A549 (cell line): ENCODE results near the gene SACS.

Source experiments
- CHD4 ChIP-seq: fragments of 200-600 bp; sonication (generic); IDR thresholded peaks from 2 replicates; pipeline ENCODE4 v1.6.1; 2016; ENCODE audit warnings: antibody characterized with exemption, mild to moderate bottlenecking, borderline replicate concordance
- EP300 ChIP-seq, 2 experiments: fragments of >200 bp; sonication (Bioruptor Twin); formaldehyde crosslinking; IDR thresholded peaks; 2 replicates in 1 of 2; 3 replicates in 1 of 2; pipeline ENCODE4 v1.6.1; 2016 to 2017
- ESRRA ChIP-seq: fragments of 150-350 bp; IDR thresholded peaks from 2 replicates; pipeline ENCODE4 v1.6.1; 2014; ENCODE audit warnings: mild to moderate bottlenecking, low read length, borderline replicate concordance
- GATA3 ChIP-seq: IDR thresholded peaks from 2 replicates; pipeline ENCODE4 v1.6.1; 2012; ENCODE audit warnings: borderline replicate concordance
- HDAC2 ChIP-seq: fragments of 200-600 bp; sonication (generic); IDR thresholded peaks from 2 replicates; pipeline ENCODE4 v1.6.1; 2016
- POLR2A ChIP-seq: IDR thresholded peaks from 2 replicates; pipeline ENCODE4 v1.6.1; 2012; ENCODE audit warnings: mild to moderate bottlenecking, low read length
- RCOR1 ChIP-seq: fragments of 150-350 bp; IDR thresholded peaks from 2 replicates; pipeline ENCODE4 v1.6.1; 2014; ENCODE audit warnings: antibody characterized with exemption, low read length, low read depth
- RFX5 ChIP-seq: fragments of 450-650 bp; IDR thresholded peaks from 2 replicates; pipeline ENCODE4 v1.7.1; 2014; ENCODE audit warnings: antibody characterized with exemption, mild to moderate bottlenecking, moderate library complexity
- RNF2 ChIP-seq: fragments of 200-600 bp; sonication (generic); IDR thresholded peaks from 2 replicates; pipeline ENCODE4 v1.6.1; 2016; ENCODE audit warnings: low read depth, mild to moderate bottlenecking, antibody characterized with exemption, moderate library complexity, borderline replicate concordance
- SREBF2 ChIP-seq: fragments of 450-650 bp; IDR thresholded peaks from 2 replicates; pipeline ENCODE4 v1.6.1; 2014; ENCODE audit warnings: mild to moderate bottlenecking, moderate library complexity
- TF ChIP-seq, protein P1 (sequence below): fragments of >200 bp; sonication (Bioruptor Twin); formaldehyde crosslinking; IDR thresholded peaks from 3 replicates; pipeline ENCODE4 v1.5.1; 2016
- TF ChIP-seq, protein P2 (sequence below): IDR thresholded peaks from 2 replicates; pipeline ENCODE4 v1.6.1; 2012
- TF ChIP-seq, protein P3 (sequence below): fragments of 200-600 bp; sonication (generic); IDR thresholded peaks from 2 replicates; pipeline ENCODE4 v1.6.1; 2016; ENCODE audit warnings: antibody characterized with exemption, mild to moderate bottlenecking, moderate library complexity
- TF ChIP-seq, protein P4 (sequence below): fragments of 250-450 bp; sonication (Bioruptor Pico); IDR thresholded peaks from 2 replicates; pipeline ENCODE4 v1.5.0; 2020; ENCODE audit warnings: low read depth, mild to moderate bottlenecking, moderate library complexity

DNA sequence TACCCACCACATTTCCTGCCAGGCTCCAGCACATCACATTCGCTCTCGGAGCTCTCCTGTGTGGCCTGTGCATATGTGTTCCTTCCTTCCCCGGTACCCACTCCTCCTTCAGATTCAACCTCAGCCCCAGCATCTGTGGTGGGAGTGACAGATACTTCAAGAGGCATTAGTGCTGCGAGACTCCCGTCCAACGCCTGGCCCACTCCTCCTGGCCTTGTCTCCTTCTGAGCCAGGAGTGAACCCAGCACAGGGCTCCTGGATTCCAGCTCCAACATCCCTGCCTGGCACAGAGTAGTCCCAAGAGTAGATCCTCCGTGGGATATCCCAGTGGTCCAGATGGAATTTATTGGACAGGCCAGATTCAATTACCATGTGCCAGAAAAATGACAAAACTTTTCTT lies 55.9 kb downstream of the SACS start:
- no peak for TF ChIP-seq RFX5
- TF ChIP-seq, protein P1, sequence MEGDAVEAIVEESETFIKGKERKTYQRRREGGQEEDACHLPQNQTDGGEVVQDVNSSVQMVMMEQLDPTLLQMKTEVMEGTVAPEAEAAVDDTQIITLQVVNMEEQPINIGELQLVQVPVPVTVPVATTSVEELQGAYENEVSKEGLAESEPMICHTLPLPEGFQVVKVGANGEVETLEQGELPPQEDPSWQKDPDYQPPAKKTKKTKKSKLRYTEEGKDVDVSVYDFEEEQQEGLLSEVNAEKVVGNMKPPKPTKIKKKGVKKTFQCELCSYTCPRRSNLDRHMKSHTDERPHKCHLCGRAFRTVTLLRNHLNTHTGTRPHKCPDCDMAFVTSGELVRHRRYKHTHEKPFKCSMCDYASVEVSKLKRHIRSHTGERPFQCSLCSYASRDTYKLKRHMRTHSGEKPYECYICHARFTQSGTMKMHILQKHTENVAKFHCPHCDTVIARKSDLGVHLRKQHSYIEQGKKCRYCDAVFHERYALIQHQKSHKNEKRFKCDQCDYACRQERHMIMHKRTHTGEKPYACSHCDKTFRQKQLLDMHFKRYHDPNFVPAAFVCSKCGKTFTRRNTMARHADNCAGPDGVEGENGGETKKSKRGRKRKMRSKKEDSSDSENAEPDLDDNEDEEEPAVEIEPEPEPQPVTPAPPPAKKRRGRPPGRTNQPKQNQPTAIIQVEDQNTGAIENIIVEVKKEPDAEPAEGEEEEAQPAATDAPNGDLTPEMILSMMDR: no peak
- no peak for TF ChIP-seq HDAC2
- TF ChIP-seq RCOR1: no peak
- no peak for TF ChIP-seq ESRRA
- TF ChIP-seq CHD4: no peak
- no peak for TF ChIP-seq SREBF2
- no peak for TF ChIP-seq POLR2A
- TF ChIP-seq, protein P2, sequence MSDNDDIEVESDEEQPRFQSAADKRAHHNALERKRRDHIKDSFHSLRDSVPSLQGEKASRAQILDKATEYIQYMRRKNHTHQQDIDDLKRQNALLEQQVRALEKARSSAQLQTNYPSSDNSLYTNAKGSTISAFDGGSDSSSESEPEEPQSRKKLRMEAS: no peak
- no peak for TF ChIP-seq EP300 (IDR thresholded peaks at IDR 0.05)
- TF ChIP-seq RNF2: no peak
- TF ChIP-seq, protein P3, sequence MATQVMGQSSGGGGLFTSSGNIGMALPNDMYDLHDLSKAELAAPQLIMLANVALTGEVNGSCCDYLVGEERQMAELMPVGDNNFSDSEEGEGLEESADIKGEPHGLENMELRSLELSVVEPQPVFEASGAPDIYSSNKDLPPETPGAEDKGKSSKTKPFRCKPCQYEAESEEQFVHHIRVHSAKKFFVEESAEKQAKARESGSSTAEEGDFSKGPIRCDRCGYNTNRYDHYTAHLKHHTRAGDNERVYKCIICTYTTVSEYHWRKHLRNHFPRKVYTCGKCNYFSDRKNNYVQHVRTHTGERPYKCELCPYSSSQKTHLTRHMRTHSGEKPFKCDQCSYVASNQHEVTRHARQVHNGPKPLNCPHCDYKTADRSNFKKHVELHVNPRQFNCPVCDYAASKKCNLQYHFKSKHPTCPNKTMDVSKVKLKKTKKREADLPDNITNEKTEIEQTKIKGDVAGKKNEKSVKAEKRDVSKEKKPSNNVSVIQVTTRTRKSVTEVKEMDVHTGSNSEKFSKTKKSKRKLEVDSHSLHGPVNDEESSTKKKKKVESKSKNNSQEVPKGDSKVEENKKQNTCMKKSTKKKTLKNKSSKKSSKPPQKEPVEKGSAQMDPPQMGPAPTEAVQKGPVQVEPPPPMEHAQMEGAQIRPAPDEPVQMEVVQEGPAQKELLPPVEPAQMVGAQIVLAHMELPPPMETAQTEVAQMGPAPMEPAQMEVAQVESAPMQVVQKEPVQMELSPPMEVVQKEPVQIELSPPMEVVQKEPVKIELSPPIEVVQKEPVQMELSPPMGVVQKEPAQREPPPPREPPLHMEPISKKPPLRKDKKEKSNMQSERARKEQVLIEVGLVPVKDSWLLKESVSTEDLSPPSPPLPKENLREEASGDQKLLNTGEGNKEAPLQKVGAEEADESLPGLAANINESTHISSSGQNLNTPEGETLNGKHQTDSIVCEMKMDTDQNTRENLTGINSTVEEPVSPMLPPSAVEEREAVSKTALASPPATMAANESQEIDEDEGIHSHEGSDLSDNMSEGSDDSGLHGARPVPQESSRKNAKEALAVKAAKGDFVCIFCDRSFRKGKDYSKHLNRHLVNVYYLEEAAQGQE: no peak
- TF ChIP-seq, protein P4, sequence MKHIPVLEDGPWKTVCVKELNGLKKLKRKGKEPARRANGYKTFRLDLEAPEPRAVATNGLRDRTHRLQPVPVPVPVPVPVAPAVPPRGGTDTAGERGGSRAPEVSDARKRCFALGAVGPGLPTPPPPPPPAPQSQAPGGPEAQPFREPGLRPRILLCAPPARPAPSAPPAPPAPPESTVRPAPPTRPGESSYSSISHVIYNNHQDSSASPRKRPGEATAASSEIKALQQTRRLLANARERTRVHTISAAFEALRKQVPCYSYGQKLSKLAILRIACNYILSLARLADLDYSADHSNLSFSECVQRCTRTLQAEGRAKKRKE (CRISPR knock-in tag): no peak
- no peak for TF ChIP-seq GATA3
